Measurements from ENCODE around the gene ZC3H8.

ZC3H8 gene

DNA sequence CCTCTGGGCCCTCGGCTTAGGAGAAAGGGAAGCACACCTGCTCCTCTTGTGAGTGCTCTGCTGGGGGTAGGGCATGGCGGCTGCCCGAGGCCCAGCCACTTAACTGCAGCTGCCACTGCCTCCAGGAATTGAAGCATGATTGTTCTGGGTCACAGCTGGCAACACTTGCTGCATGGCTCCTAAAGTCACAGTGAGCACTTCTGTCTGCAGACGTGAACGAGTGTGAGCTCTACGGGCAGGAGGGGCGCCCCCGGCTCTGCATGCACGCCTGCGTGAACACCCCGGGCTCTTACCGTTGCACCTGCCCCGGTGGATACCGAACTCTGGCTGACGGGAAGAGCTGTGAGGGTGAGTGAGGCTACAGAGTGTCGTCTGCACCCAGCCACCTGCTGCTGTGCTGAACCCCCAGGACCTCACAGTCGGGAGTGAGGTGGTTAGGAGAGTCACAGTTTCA lies 72.2 kb downstream of the ZC3H8 start:
- no peak overlapping the region for H3K4me3 ChIP-seq (ENCODE audit: low read depth, low read length)
- H3K36me3 ChIP-seq (ENCODE audit: insufficient read depth, low read length) = no peaks in the 10 kb centered on the region
- no peak overlapping the region for H2AFZ ChIP-seq (ENCODE audit: low read length, unreplicated experiment)
- H3K27ac ChIP-seq (ENCODE audit: low read depth, low read length) = no peak overlapping the region
- H3K27me3 ChIP-seq (ENCODE audit: insufficient read depth, low read length) = no peaks in the 10 kb centered on the region
- H3K4me1 ChIP-seq (ENCODE audit: control insufficient read depth, insufficient read depth, low read length, unreplicated experiment) = no peaks in the 10 kb centered on the region
- no peaks in the 10 kb centered on the region for H3K79me2 ChIP-seq (ENCODE audit: control insufficient read depth, insufficient read depth, low read length, unreplicated experiment)

DNA sequence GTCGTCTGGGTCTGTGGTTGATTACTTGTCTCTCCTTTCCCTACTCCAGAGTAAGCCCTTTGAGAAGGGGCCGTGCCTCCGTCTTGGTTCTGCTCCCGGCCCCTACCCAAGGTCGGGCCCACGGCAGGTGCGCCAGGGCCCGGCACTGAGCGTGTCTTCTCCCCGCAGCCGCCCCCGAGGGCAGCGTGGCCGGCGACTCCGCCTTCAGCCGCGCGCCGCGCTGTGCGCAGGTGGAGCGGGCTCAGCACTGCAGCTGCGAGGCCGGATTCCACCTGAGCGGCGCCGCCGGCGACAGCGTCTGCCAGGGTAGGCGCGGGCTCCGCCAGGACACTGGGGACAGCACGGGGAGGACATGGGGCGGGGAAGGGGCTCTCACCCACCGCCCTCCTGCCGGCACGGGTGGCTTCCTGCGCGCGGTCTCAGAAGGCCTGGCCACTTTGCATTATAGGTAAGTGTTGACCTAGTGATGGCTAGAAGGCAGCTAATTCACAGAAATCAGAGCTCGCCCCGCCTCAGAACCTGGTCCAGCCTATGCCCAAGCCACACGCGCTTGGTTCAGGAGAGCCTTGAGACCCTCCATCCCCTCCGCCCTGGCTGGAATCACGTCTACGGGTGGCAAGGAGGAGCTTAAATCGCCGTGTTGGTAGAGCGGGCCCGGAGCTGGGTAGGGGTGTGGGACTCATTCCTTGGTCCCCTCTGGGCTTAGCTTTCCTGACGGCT lies 73.1 kb downstream of the ZC3H8 start:
- Histone ChIP-seq H2AFZ (ENCODE audit: low read length, unreplicated experiment) (no peak overlapping the region), H3K27me3 (ENCODE audit: insufficient read depth, low read length) (no peaks in the 10 kb centered on the region), H3K4me3 (ENCODE audit: low read depth, low read length) (no peak overlapping the region), H3K27ac (ENCODE audit: low read depth, low read length) (no peak overlapping the region), H3K36me3 (ENCODE audit: insufficient read depth, low read length) (no peaks in the 10 kb centered on the region), H3K79me2 (ENCODE audit: control insufficient read depth, insufficient read depth, low read length, unreplicated experiment) (no peaks in the 10 kb centered on the region), H3K4me1 (ENCODE audit: control insufficient read depth, insufficient read depth, low read length, unreplicated experiment) (no peaks in the 10 kb centered on the region)

DNA sequence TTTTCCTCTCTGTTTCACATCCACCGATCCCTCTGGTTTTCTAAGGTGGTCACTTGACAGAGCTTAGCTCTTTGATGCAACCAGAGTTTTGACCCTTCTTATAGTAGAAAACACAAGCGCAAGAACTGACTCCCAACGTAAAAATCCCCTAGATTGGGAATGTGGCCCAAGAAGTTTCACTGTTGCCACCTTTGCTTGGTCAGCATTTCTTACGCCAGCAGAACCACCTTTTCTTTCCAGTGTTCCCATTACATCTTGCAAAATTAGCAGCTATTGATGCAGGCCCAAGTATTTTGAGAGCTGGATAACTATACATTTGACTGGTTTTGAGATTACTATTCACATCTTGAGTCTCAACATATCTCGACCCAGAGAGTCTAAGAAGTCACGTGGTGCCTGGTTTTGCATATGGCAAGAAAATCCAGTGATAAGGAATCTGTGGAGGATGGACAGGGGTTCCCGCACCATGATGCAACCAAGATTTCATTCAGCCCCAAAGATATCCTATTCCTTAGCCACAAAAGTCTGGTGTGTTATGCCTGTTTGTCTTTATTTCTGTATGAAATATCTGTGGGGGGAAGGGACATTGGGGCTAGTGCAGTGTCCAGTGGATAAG lies 78.8 kb downstream of the ZC3H8 start:
- Histone ChIP-seq H3K4me1 (ENCODE audit: control insufficient read depth, insufficient read depth, low read length, unreplicated experiment) (no peaks in the 10 kb centered on the region), H3K27me3 (ENCODE audit: insufficient read depth, low read length) (no peaks in the 10 kb centered on the region), H3K36me3 (ENCODE audit: insufficient read depth, low read length) (no peaks in the 10 kb centered on the region), H3K4me3 (ENCODE audit: low read depth, low read length) (no peak overlapping the region), H3K27ac (ENCODE audit: low read depth, low read length) (no peak overlapping the region), H3K79me2 (ENCODE audit: control insufficient read depth, insufficient read depth, low read length, unreplicated experiment) (no peaks in the 10 kb centered on the region), H2AFZ (ENCODE audit: low read length, unreplicated experiment) (no peak overlapping the region)

DNA sequence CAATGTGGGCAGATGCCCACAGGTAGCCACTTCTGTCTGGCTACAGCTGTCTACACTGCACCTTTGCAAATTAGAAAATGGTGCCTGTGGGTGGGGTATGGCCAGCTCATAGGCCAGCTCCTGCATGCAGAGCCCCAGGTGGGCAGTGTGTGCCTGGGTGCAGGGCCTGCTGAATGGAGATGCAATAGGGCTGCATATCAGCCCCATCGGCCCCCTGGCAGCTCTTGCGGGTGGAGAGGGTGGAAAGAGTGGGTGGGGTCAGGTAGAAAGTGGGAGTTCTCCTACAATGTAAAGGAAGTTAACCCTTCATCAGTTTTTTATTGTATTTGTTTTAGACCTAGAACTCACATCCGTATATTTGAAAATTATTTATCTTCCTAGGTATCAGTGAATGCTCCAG lies 79.5 kb downstream of the ZC3H8 start:
- no peaks in the 10 kb centered on the region for H3K27me3 ChIP-seq (ENCODE audit: insufficient read depth, low read length)
- H2AFZ ChIP-seq (ENCODE audit: low read length, unreplicated experiment) = no peak overlapping the region
- H3K4me1 ChIP-seq (ENCODE audit: control insufficient read depth, insufficient read depth, low read length, unreplicated experiment) = no peaks in the 10 kb centered on the region
- no peaks in the 10 kb centered on the region for H3K79me2 ChIP-seq (ENCODE audit: control insufficient read depth, insufficient read depth, low read length, unreplicated experiment)
- no peaks in the 10 kb centered on the region for H3K36me3 ChIP-seq (ENCODE audit: insufficient read depth, low read length)
- H3K4me3 ChIP-seq (ENCODE audit: low read depth, low read length) = no peak overlapping the region
- H3K27ac ChIP-seq (ENCODE audit: low read depth, low read length) = no peak overlapping the region

DNA sequence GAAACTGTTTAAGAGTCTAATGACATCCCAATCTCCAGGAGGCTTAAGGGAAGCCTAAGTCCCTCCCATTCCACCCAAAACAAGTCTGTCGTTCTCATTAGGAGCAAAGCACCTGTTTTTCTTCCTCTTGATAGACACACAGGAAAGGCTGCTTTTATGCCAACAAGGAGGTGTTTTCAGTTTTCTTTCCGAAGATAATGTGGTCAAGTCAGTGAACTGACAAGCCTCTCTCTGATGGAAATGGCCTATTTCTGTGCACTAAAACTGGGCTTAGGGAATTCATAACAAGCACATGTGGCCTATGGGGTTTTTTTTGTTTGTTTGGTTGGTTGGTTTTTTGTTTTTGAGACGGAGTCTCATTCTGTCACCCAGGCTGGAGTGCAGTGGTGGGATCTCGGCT lies 80.5 kb downstream of the ZC3H8 start:
- H3K27ac ChIP-seq (ENCODE audit: low read depth, low read length) = no peak overlapping the region

DNA sequence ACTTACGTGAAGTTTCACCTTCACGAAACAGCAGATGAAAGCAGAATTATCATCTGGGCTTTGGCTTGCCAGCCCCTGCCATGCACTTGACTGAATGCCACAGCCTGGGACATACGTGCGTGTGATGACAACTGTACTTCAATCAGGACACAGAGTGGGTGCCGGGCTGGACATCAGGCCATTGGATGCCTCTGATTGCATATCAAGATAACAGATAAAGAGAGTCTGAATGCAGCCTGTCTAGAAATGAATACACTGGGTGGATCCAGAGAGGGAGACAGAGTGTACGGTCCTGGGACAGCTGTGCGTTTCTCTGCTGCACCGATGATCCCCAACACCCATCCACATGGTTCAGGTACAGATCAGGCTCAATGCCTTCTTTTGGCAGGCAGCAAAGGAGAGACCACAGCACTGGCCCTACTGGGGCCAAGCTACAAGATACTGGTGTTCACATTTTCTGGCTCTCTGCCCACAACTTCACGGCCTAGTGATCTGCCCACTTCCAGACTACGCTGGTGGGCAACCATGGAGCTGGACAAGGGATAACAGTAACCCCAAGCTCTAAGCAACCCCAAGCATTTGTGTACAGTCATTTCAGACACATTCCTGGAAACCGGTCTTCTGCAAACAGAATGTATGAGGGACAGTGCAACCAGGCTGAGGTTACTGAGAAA lies 81.1 kb downstream of the ZC3H8 start:
- H3K4me3 ChIP-seq (ENCODE audit: low read depth, low read length) = no peak overlapping the region
- H3K27ac ChIP-seq (ENCODE audit: low read depth, low read length) = no peak overlapping the region
- H2AFZ ChIP-seq (ENCODE audit: low read length, unreplicated experiment) = no peak overlapping the region

More for the DNA sequence above, 80.5 kb downstream of the ZC3H8 start:
- no peak overlapping the region for H2AFZ ChIP-seq (ENCODE audit: low read length, unreplicated experiment)
- H3K4me3 ChIP-seq (ENCODE audit: low read depth, low read length) = no peak overlapping the region
- H3K27me3 ChIP-seq (ENCODE audit: insufficient read depth, low read length) = no peaks in the 10 kb centered on the region
- no peaks in the 10 kb centered on the region for H3K36me3 ChIP-seq (ENCODE audit: insufficient read depth, low read length)
- no peaks in the 10 kb centered on the region for H3K79me2 ChIP-seq (ENCODE audit: control insufficient read depth, insufficient read depth, low read length, unreplicated experiment)
- H3K4me1 ChIP-seq (ENCODE audit: control insufficient read depth, insufficient read depth, low read length, unreplicated experiment) = no peaks in the 10 kb centered on the region

DNA sequence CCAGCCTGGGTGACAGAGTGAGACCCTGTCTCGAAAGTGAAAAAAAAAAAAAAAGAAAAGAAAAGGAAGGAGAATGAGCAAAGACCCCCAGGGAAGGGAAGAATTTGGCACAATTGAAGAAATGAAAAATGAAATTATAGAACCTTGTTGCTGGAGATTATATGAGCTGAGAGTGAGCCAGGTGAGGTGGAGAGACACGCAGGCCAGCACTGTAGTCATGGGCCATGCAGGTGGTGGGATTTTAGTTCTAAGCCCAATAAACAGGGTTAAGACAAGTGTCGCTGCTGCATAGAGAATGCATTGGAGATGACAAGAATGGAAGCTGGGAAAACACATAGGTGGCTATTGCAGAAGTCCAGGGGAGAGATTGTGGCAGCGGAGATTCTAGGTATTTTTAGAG lies 84.3 kb downstream of the ZC3H8 start:
- H3K36me3 ChIP-seq (ENCODE audit: insufficient read depth, low read length) = no peaks in the 10 kb centered on the region
- no peak overlapping the region for H3K27ac ChIP-seq (ENCODE audit: low read depth, low read length)
- H2AFZ ChIP-seq (ENCODE audit: low read length, unreplicated experiment) = no peak overlapping the region
- H3K4me1 ChIP-seq (ENCODE audit: control insufficient read depth, insufficient read depth, low read length, unreplicated experiment) = no peaks in the 10 kb centered on the region
- no peak overlapping the region for H3K4me3 ChIP-seq (ENCODE audit: low read depth, low read length)
- no peaks in the 10 kb centered on the region for H3K79me2 ChIP-seq (ENCODE audit: control insufficient read depth, insufficient read depth, low read length, unreplicated experiment)
- no peaks in the 10 kb centered on the region for H3K27me3 ChIP-seq (ENCODE audit: insufficient read depth, low read length)

More for the DNA sequence above, 81.1 kb downstream of the ZC3H8 start:
- Histone ChIP-seq H3K4me1 (ENCODE audit: control insufficient read depth, insufficient read depth, low read length, unreplicated experiment) (no peaks in the 10 kb centered on the region), H3K36me3 (ENCODE audit: insufficient read depth, low read length) (no peaks in the 10 kb centered on the region), H3K79me2 (ENCODE audit: control insufficient read depth, insufficient read depth, low read length, unreplicated experiment) (no peaks in the 10 kb centered on the region), H3K27me3 (ENCODE audit: insufficient read depth, low read length) (no peaks in the 10 kb centered on the region)

DNA sequence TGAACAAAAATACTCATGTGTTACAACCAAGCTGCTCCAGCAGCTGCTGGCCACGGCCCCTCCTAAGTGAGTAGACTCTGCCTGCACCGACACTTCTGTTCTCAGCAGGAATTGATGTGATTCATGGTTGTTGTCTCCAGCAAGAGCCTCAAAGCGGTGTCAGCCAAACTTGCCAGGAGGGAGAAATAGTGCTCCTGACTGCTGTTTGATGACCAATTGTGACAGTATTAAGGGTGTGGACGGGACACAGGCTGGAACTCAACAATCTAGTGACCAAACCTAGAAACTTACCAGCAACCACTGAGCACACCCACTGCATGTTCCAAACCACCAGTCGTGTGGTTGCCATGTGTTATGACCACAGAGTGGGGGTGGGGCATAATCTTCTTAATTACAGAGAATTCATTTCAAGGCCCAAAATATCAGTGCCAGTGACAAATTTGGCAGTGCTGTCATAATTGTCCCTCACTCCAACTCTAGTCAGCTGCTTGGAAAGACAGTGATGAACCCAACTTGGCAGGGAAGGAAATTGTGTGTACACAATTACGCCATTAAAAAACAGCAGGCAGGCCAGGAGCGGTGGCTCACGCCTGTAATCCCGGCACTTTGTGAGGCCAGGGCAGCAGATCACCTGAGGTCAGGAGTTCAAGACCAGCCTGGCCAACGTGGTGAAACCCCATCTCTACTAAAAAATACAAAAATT lies 86.3 kb downstream of the ZC3H8 start:
- Histone ChIP-seq H3K4me3 (ENCODE audit: low read depth, low read length) (no peak overlapping the region), H3K27me3 (ENCODE audit: insufficient read depth, low read length) (no peaks in the 10 kb centered on the region), H3K4me1 (ENCODE audit: control insufficient read depth, insufficient read depth, low read length, unreplicated experiment) (no peaks in the 10 kb centered on the region), H3K36me3 (ENCODE audit: insufficient read depth, low read length) (no peaks in the 10 kb centered on the region), H3K79me2 (ENCODE audit: control insufficient read depth, insufficient read depth, low read length, unreplicated experiment) (no peaks in the 10 kb centered on the region), H2AFZ (ENCODE audit: low read length, unreplicated experiment) (no peak overlapping the region), H3K27ac (ENCODE audit: low read depth, low read length) (no peak overlapping the region)

DNA sequence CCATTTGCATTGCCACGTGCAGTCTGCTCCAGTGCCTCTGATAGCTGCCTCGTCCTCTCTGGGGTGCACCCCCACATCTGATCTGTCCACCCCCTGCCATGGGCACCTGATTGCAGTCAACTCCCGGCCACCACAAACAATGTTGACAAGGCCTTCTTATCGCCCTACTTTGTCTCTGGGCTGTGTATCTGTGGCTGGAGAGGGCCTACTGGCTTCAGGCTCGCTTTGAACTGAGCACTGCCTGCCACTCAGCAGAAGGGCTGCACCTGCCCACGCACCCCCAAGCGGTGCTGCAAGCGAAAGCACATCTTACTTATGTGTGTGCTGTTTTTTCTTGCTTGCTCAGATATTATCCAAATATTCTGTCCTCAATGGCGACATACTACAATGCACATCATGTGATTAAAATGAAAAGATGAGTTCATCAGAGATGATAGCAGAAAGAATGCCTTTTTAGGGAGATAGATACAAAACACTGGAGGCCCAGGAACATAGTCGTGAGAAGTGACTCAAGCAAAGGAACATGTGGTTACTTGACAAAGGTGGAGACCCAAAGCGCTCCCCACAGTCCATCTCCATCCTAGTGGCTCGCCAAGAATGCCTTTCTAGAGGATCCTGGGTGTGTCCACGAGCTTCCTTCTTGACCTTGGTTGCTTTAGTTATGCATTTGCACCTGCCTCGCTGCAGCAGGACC lies 87.9 kb downstream of the ZC3H8 start:
- Histone ChIP-seq H3K4me3 (ENCODE audit: low read depth, low read length) (no peak overlapping the region), H3K4me1 (ENCODE audit: control insufficient read depth, insufficient read depth, low read length, unreplicated experiment) (no peaks in the 10 kb centered on the region), H3K27me3 (ENCODE audit: insufficient read depth, low read length) (no peaks in the 10 kb centered on the region), H3K27ac (ENCODE audit: low read depth, low read length) (no peak overlapping the region), H3K79me2 (ENCODE audit: control insufficient read depth, insufficient read depth, low read length, unreplicated experiment) (no peaks in the 10 kb centered on the region), H2AFZ (ENCODE audit: low read length, unreplicated experiment) (no peak overlapping the region), H3K36me3 (ENCODE audit: insufficient read depth, low read length) (no peaks in the 10 kb centered on the region)

DNA sequence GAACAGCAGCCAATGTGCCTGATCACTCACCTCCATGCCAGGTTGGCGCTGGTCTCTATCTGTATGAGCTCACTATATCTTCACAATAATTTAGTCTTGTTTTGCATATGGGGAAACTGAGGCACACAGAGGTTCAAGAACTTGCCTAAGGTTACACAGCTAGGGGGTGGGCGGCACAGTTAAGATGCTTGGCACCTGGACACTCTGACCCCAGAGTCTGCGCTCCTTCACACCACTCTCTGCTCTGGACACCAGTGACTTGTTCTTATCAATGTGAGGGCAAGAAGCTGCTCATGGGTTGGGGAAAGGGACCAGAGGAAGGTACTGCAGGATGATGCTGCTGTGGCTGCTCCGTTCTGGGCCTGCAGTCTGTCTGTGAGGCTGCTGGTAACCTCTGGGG lies 89.5 kb downstream of the ZC3H8 start:
- no peaks in the 10 kb centered on the region for H3K79me2 ChIP-seq (ENCODE audit: control insufficient read depth, insufficient read depth, low read length, unreplicated experiment)

More for the DNA sequence above, 89.5 kb downstream of the ZC3H8 start:
- no peak overlapping the region for H3K27ac ChIP-seq (ENCODE audit: low read depth, low read length)
- H3K27me3 ChIP-seq (ENCODE audit: insufficient read depth, low read length) = no peaks in the 10 kb centered on the region
- no peaks in the 10 kb centered on the region for H3K36me3 ChIP-seq (ENCODE audit: insufficient read depth, low read length)
- no peaks in the 10 kb centered on the region for H3K4me1 ChIP-seq (ENCODE audit: control insufficient read depth, insufficient read depth, low read length, unreplicated experiment)
- no peak overlapping the region for H3K4me3 ChIP-seq (ENCODE audit: low read depth, low read length)
- H2AFZ ChIP-seq (ENCODE audit: low read length, unreplicated experiment) = no peak overlapping the region
